WERI-Rb-1 (cell line): Measurements from ENCODE around the gene MAML3.

Experiments
- DNase-seq: peaks from one replicate; pipeline ENCODE4 v3.0.0-alpha.2; 2020
- H3K27ac ChIP-seq: fragments of 250-450 bp; sonication (Bioruptor Pico); 2 replicates; pipeline ENCODE4 v1.5.1; 2020; ENCODE audit warnings: mild to moderate bottlenecking, moderate library complexity
- H3K27me3 ChIP-seq: fragments of 250-450 bp; sonication (Bioruptor Pico); 2 replicates; pipeline ENCODE4 v1.5.1; 2021; ENCODE audit warnings: mild to moderate bottlenecking, low read depth, moderate library complexity; ENCODE audit not compliant: insufficient read depth, severe bottlenecking
- H3K36me3 ChIP-seq: fragments of 250-450 bp; sonication (Bioruptor Pico); 2 replicates; pipeline ENCODE4 v1.5.1; 2020; ENCODE audit warnings: mild to moderate bottlenecking, moderate library complexity
- H3K4me3 ChIP-seq: 2 replicates; pipeline ENCODE4 v1.5.1; 2011; ENCODE audit warnings: low read depth, mild to moderate bottlenecking, control low read depth, low read length
- H3K9me3 ChIP-seq: fragments of 250-450 bp; sonication (Bioruptor Pico); 2 replicates; pipeline ENCODE4 v1.5.1; 2021; ENCODE audit warnings: mild to moderate bottlenecking, moderate library complexity; ENCODE audit not compliant: severe bottlenecking
- TF ChIP-seq, protein P1 (sequence below): IDR thresholded peaks from 2 replicates; pipeline ENCODE4 v1.5.1; 2011; ENCODE audit warnings: low read depth, mild to moderate bottlenecking, control low read depth, inconsistent platforms, low read length

MAML3 gene

DNA sequence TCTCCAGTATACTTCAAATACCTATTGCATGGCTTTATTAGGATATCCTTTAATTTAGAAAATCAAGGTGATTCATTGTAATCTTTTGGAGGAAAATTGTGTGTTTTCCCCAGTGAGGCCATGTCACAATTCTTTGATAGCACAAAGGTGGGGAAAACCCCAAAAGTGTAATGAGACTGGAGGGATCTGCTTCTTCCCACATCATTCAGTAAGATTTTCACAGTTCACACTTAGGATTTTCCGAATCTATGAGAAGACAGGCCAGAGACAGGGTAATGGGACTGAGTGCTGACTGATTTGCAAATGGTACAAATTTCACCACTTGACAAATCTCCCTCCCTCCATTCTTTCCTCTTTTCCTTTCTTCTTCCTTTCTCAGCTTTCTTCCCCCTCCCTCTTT is 307.2 kb downstream of the MAML3 start:
- TF ChIP-seq, protein P1, sequence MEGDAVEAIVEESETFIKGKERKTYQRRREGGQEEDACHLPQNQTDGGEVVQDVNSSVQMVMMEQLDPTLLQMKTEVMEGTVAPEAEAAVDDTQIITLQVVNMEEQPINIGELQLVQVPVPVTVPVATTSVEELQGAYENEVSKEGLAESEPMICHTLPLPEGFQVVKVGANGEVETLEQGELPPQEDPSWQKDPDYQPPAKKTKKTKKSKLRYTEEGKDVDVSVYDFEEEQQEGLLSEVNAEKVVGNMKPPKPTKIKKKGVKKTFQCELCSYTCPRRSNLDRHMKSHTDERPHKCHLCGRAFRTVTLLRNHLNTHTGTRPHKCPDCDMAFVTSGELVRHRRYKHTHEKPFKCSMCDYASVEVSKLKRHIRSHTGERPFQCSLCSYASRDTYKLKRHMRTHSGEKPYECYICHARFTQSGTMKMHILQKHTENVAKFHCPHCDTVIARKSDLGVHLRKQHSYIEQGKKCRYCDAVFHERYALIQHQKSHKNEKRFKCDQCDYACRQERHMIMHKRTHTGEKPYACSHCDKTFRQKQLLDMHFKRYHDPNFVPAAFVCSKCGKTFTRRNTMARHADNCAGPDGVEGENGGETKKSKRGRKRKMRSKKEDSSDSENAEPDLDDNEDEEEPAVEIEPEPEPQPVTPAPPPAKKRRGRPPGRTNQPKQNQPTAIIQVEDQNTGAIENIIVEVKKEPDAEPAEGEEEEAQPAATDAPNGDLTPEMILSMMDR: no peak
- H3K27me3 ChIP-seq: no peaks in the 10 kb centered on the region
- H3K36me3 ChIP-seq: no peaks in the 10 kb centered on the region
- no peaks in the 10 kb centered on the region for H3K9me3 ChIP-seq
- no peak overlapping the region for H3K4me3 ChIP-seq
- DNase-seq: no peak
- no peak overlapping the region for H3K27ac ChIP-seq

DNA sequence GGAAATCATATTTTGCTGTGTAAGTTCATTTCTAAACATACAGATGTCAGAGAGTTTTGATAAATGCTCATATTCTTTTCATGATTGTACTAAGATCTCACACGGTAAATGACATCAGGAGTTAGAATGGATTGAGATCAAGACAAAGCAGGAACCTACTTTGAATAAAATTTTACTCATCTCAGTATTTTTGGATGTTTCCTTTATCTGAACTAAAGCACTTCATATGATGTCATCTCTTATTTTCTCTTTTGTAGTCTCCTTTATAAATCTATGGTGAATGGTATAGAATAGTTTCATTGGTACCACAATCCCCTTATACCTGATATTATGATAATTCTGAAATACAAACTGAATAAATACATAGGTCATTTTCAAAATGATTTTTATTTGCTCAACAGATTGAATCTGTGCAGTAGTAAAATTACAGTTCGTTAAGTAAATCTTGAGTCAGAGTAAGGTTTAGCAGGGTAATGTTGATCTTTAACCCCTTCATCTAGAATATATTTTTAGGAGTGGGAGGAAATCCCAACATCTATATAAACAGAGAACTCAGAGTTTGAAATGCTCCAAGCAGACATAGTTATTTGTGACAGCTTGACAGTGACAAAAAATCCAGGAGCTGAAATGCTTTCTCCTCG is 308.4 kb downstream of the MAML3 start:
- no peak overlapping the region for H3K27ac ChIP-seq
- TF ChIP-seq, protein P1: no peak
- H3K36me3 ChIP-seq: no peaks in the 10 kb centered on the region
- H3K9me3 ChIP-seq: no peaks in the 10 kb centered on the region
- DNase-seq: no peak
- H3K27me3 ChIP-seq: no peaks in the 10 kb centered on the region
- H3K4me3 ChIP-seq: no peak overlapping the region

- Histone ChIP-seq H3K27me3 (no peaks in the 10 kb centered on the region), H3K27ac (no peak overlapping the region), H3K9me3 (no peaks in the 10 kb centered on the region), H3K4me3 (no peak overlapping the region), H3K36me3 (no peaks in the 10 kb centered on the region)
- TF ChIP-seq, protein P1: no peak
- DNase-seq: no peak
Measured at GRCh38 chr4:139844459-139845036, 309.4 kb downstream of the MAML3 start.

DNA sequence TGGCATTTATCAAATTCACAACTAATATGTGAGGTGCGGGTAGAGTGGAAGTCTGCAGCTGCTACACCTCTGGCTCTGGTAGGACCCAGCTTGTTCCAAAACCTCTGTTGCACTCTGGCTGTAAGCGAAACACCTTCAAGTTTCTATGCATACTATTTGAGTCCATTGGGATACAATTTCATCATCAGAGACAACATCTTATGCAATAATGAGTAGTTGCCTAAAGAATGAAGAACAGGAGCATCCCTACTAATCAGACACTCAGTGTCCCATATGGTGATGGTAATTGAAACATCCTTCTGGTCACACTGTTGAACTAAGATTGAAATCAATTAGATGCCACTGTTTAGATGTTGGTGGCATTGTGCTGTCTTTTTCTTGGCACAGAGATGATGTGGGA is 309.9 kb downstream of the MAML3 start:
- TF ChIP-seq, protein P1: no peak
- no peak overlapping the region for H3K27ac ChIP-seq
- no peak for DNase-seq
- H3K4me3 ChIP-seq: no peak overlapping the region
- H3K27me3 ChIP-seq: no peaks in the 10 kb centered on the region
- H3K36me3 ChIP-seq: no peaks in the 10 kb centered on the region
- H3K9me3 ChIP-seq: no peaks in the 10 kb centered on the region

DNA sequence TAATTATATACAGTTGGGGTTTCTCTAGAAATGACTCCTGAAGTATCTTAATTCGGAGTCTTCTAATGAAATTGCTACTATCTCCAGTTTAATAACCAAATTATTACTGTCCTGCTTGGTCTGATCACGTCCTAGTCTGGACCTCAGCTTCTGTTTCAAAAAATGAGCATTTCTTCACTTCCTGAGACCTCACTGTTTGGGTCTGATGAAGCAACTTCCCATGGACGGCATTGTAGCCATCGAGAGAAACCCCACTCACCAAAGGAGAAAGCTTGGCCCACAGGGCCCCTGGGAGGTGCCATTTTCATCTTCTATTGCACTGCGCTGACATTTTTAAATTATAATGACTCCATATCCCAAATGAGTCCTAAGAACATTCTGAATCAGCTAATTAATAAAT is 310.3 kb downstream of the MAML3 start:
- H3K4me3 ChIP-seq: no peak overlapping the region
- H3K9me3 ChIP-seq: no peaks in the 10 kb centered on the region
- TF ChIP-seq, protein P1: no peak
- no peaks in the 10 kb centered on the region for H3K36me3 ChIP-seq
- DNase-seq: no peak
- no peaks in the 10 kb centered on the region for H3K27me3 ChIP-seq
- no peak overlapping the region for H3K27ac ChIP-seq
